OCI-LY3 (cell line): ENCODE data around the gene PRIMA1.

Source experiments
- H2AFZ ChIP-seq: fragments of 200-600, 300-600 bp; shearing (Covaris generic); 2 replicates; pipeline ENCODE4 v1.6.0; 2014; ENCODE audit warnings: antibody characterized with exemption, low read depth, low read length
- H3K27ac ChIP-seq: fragments of 200-600, 300-600 bp; sonication (generic); 2 replicates; pipeline ENCODE4 v1.5.1; 2014; ENCODE audit warnings: mild to moderate bottlenecking, low read length, moderate library complexity, mixed read lengths
- H3K27me3 ChIP-seq: fragments of 200-600, 300-600 bp; sonication (generic); 2 replicates; pipeline ENCODE4 v1.6.1; 2014; ENCODE audit warnings: low read depth, low read length, mixed read lengths
- H3K36me3 ChIP-seq: fragments of 200-600, 300-600 bp; sonication (generic); replicated peaks from 2 replicates; pipeline ENCODE3; 2014; ENCODE audit warnings: low read depth, low read length, mixed read lengths
- H3K4me1 ChIP-seq: fragments of 300-600, 200-600 bp; sonication (generic); 2 replicates; pipeline ENCODE4 v1.6.1; 2014; ENCODE audit warnings: low read length, mixed read lengths
- H3K4me2 ChIP-seq: fragments of 200-600, 300-600 bp; sonication (generic); 2 replicates; pipeline ENCODE4 v1.6.1; 2014; ENCODE audit warnings: low read length, mixed read lengths
- H3K4me3 ChIP-seq: fragments of 300-600, 200-600 bp; sonication (generic); 2 replicates; pipeline ENCODE4 v1.5.1; 2014; ENCODE audit warnings: antibody characterized with exemption, mild to moderate bottlenecking, low read length, moderate library complexity
- H3K79me2 ChIP-seq: fragments of 300-600, 200-600 bp; shearing (Covaris generic); 2 replicates; pipeline ENCODE4 v1.6.1; 2014; ENCODE audit warnings: mild to moderate bottlenecking, low read length, mixed read lengths
- H3K9ac ChIP-seq: fragments of 300-600, 200-600 bp; shearing (Covaris generic); 2 replicates; pipeline ENCODE4 v1.6.0; 2014; ENCODE audit warnings: mild to moderate bottlenecking, low read length, moderate library complexity
- H3K9me3 ChIP-seq: fragments of 200-600, 300-600 bp; shearing (Covaris generic); 2 replicates; pipeline ENCODE4 v1.6.1; 2014; ENCODE audit warnings: low read length, mixed read lengths; ENCODE audit not compliant: insufficient read depth
- H4K20me1 ChIP-seq: fragments of 200-600, 300-600 bp; sonication (generic); 2 replicates; pipeline ENCODE4 v1.6.1; 2016; ENCODE audit warnings: low read length, mixed read lengths; ENCODE audit not compliant: insufficient read depth
- EZH2phosphoT487 ChIP-seq: fragments of 200-600 bp; shearing (Covaris generic); IDR thresholded peaks from 2 replicates; pipeline ENCODE4 v1.6.1; 2018; ENCODE audit warnings: antibody characterized with exemption, mixed run types, low read depth
- TF ChIP-seq, protein P1 (sequence below): fragments of 200-600, 300-600 bp; sonication (generic); IDR thresholded peaks from 2 replicates; pipeline ENCODE4 v1.5.1; 2014; ENCODE audit warnings: antibody characterized with exemption, low read length, low read depth

Gene PRIMA1

GRCh38 chr14:93717668-93718320 lies 70.5 kb downstream of the PRIMA1 start:
- Histone ChIP-seq H3K9me3 (no peaks in the 10 kb centered on the region), H3K4me2 (no peak overlapping the region), H2AFZ (no peak overlapping the region), H3K36me3 (no peaks in the 10 kb centered on the region), H3K27me3 (0 out of 2 replicates have a peak, but pooled peaks cover 3% of the 10 kb centered on the region), H3K9ac (no peak overlapping the region), H3K27ac (no peak overlapping the region), H3K4me3 (no peak overlapping the region), H4K20me1 (no peaks in the 10 kb centered on the region), H3K79me2 (no peaks in the 10 kb centered on the region), H3K4me1 (no peaks in the 10 kb centered on the region)
- no peak for TF ChIP-seq EZH2phosphoT487
- TF ChIP-seq, protein P1, sequence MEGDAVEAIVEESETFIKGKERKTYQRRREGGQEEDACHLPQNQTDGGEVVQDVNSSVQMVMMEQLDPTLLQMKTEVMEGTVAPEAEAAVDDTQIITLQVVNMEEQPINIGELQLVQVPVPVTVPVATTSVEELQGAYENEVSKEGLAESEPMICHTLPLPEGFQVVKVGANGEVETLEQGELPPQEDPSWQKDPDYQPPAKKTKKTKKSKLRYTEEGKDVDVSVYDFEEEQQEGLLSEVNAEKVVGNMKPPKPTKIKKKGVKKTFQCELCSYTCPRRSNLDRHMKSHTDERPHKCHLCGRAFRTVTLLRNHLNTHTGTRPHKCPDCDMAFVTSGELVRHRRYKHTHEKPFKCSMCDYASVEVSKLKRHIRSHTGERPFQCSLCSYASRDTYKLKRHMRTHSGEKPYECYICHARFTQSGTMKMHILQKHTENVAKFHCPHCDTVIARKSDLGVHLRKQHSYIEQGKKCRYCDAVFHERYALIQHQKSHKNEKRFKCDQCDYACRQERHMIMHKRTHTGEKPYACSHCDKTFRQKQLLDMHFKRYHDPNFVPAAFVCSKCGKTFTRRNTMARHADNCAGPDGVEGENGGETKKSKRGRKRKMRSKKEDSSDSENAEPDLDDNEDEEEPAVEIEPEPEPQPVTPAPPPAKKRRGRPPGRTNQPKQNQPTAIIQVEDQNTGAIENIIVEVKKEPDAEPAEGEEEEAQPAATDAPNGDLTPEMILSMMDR = no peak

GRCh38 chr14:93716746-93717667 lies 71.3 kb downstream of the PRIMA1 start:
- no peak overlapping the region for H3K9ac ChIP-seq
- H3K36me3 ChIP-seq = no peaks in the 10 kb centered on the region
- H4K20me1 ChIP-seq = no peaks in the 10 kb centered on the region
- H3K4me1 ChIP-seq = no peaks in the 10 kb centered on the region
- H3K27me3 ChIP-seq = 0 out of 2 replicates have a peak, but pooled peaks cover 3% of the 10 kb centered on the region
- H3K27ac ChIP-seq = no peak overlapping the region
- H3K9me3 ChIP-seq = no peaks in the 10 kb centered on the region
- no peak overlapping the region for H3K4me2 ChIP-seq
- no peaks in the 10 kb centered on the region for H3K79me2 ChIP-seq
- H2AFZ ChIP-seq = no peak overlapping the region
- TF ChIP-seq, protein P1 = no peak
- TF ChIP-seq EZH2phosphoT487 = no peak
- no peak overlapping the region for H3K4me3 ChIP-seq

DNA sequence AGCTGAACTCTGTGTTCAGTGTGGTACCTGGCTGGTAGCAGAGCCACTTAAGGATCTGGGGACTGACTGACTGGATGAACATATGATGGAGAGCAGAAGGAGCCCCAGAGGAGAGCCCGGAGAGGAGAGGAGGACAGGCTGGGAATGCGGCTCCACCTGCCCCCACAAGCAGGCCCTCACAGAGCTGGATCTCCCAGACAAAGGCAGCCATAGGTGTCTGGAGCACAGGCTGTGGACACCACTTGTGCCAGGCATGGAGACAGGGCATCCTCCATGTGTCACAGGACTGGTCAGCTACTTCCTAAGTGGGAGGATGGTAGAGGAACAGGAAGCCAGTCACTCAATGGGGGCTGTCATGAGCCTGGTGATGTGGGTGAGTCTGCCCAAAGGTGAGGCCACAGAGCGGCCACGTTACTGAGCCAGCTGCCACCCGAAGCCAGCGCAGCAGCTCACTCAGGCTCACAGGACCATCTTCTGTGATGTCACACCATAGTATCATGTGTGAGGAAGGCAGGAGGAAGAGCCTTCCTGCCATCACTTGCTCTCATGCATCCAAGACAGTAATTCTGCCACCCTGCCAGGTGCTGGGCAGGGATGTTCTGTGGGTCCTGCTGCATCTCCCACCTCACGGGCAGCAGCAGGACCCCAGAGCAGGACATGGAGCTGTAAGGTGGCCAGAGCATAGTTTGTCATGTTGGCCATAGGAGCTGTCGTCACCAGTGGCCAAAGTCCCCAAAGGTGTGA lies 72.1 kb downstream of the PRIMA1 start:
- Histone ChIP-seq H4K20me1 (no peaks in the 10 kb centered on the region), H3K4me2 (no peak overlapping the region), H3K79me2 (no peaks in the 10 kb centered on the region), H3K27me3 (0 out of 2 replicates have a peak, but pooled peaks cover 3% of the 10 kb centered on the region), H3K9ac (no peak overlapping the region), H3K4me1 (no peaks in the 10 kb centered on the region), H3K4me3 (no peak overlapping the region), H3K36me3 (no peaks in the 10 kb centered on the region), H3K9me3 (no peaks in the 10 kb centered on the region), H3K27ac (no peak overlapping the region), H2AFZ (no peak overlapping the region)
- TF ChIP-seq, protein P1 = no peak
- TF ChIP-seq EZH2phosphoT487 = no peak
